B cell (primary cell): ENCODE data around the gene PRKCG. TPM values are rescaled to one million over a fixed set of nuclear protein-coding genes. Genes with fewer than 3 reads are reported as not detected.

Experiments
- ATAC-seq: fragments of 200-7000 bp; cut with Tn5 transposase; one replicate; pipeline ENCODE4 v1.10.0; 2021; ENCODE audit warnings: low read depth, mild to moderate bottlenecking, moderate number of reproducible peaks, moderate library complexity
- CTCF ChIA-PET: fragments of 350-600 bp; sonication (Branson Sonifier 250); formaldehyde crosslinking; loops from one replicate; lab custom pipeline; 2021; ENCODE audit warnings: antibody characterized with exemption, inconsistent platforms; lab: Charles Lee
- POLR2A ChIA-PET: fragments of 350-600 bp; sonication (Branson Sonifier 250); formaldehyde crosslinking; loops from one replicate; lab custom pipeline; 2021; ENCODE audit warnings: antibody characterized with exemption; lab: Charles Lee
- DNase-seq: peaks from one replicate; pipeline ENCODE4 v3.0.0; 2013
- H2AFZ ChIP-seq: 2 replicates; pipeline ENCODE4 v1.6.1; 2012; ENCODE audit warnings: mild to moderate bottlenecking, low read depth, low read length; ENCODE audit not compliant: insufficient read depth, poor library complexity, severe bottlenecking
- H3K27ac ChIP-seq, 2 donors: 1 replicate in 1 of 2; 2 replicates in 1 of 2; pipeline ENCODE4 v1.5.1; 2012 to 2013; ENCODE audit warnings: low read length in 2 of 2, mild to moderate bottlenecking in 2 of 2, moderate library complexity in 1 of 2
- H3K27me3 ChIP-seq, 4 experiments: fragments of 200-600 bp in 1 of 4; sonication (generic) in 1 of 4; replicated peaks in 1 of 4; 1 replicate in 2 of 4; 2 replicates in 2 of 4; pipeline versions ENCODE4 v1.6.1 to v1.7.0; 2013 to 2016; ENCODE audit warnings: low read length in 3 of 4, mild to moderate bottlenecking in 2 of 4, mixed read lengths in 1 of 4, moderate library complexity in 1 of 4; ENCODE audit not compliant: insufficient read depth in 4 of 4, control insufficient read depth in 3 of 4; ENCODE audit errors: control extremely low read depth in 1 of 4
- H3K36me3 ChIP-seq, 2 experiments: replicated peaks in 1 of 2; 1 replicate in 1 of 2; 2 replicates in 1 of 2; pipeline versions ENCODE4 v1.6.1 to v1.7.1; 2013; ENCODE audit warnings: low read length in 1 of 2; ENCODE audit not compliant: insufficient read depth in 2 of 2, control insufficient read depth in 1 of 2; ENCODE audit errors: control extremely low read depth in 1 of 2, extremely low read depth in 1 of 2
- H3K4me1 ChIP-seq, 2 donors: fragments of 200-600 bp in 1 of 2; sonication (generic) in 1 of 2; 1 replicate in 1 of 2; 2 replicates in 1 of 2; pipeline versions ENCODE4 v1.5.1 to v1.6.1; 2013 to 2017; ENCODE audit warnings: low read length in 2 of 2; ENCODE audit not compliant: control insufficient read depth in 2 of 2, insufficient read depth in 2 of 2
- H3K4me2 ChIP-seq: replicated peaks from 2 replicates; pipeline ENCODE3; 2012; ENCODE audit warnings: mild to moderate bottlenecking, low read depth, low read length; ENCODE audit not compliant: poor library complexity, severe bottlenecking
- H3K4me3 ChIP-seq, 5 experiments: fragments of 200-600 bp in 1 of 5; sonication (generic) in 1 of 5; 1 replicate in 3 of 5; 2 replicates in 2 of 5; pipeline versions ENCODE4 v1.5.1 to v1.7.0; 2011 to 2016; ENCODE audit warnings: low read length in 4 of 5, mild to moderate bottlenecking in 4 of 5, low read depth in 2 of 5, control low read depth in 1 of 5, moderate library complexity in 1 of 5; ENCODE audit not compliant: insufficient read depth in 1 of 5; ENCODE audit errors: control extremely low read depth in 1 of 5, extremely low read depth in 1 of 5
- H3K79me2 ChIP-seq: fragments of 200-600 bp; sonication (generic); one replicate; pipeline ENCODE4 v1.6.0; 2016; ENCODE audit warnings: low read length; ENCODE audit not compliant: control insufficient read depth, insufficient read depth
- H3K9ac ChIP-seq: fragments of 200-600 bp; sonication (generic); 2 replicates; pipeline ENCODE4 v1.6.1; 2017; ENCODE audit warnings: mild to moderate bottlenecking, low read length, moderate library complexity
- H3K9me3 ChIP-seq, 3 donors: one replicate each; pipeline versions ENCODE4 v1.6.1 to v1.7.1; 2013; ENCODE audit warnings: low read length in 2 of 3; ENCODE audit not compliant: control insufficient read depth in 2 of 3, insufficient read depth in 1 of 3; ENCODE audit errors: control extremely low read depth in 1 of 3
- H4K20me1 ChIP-seq: 2 replicates; pipeline ENCODE4 v1.6.0; 2012; ENCODE audit warnings: mild to moderate bottlenecking, low read length; ENCODE audit not compliant: insufficient read depth, control insufficient read depth, poor library complexity, severe bottlenecking
- H3K27ac Mint-ChIP-seq: one replicate; pipeline ENCODE4 v1.8.0; 2021; ENCODE audit warnings: mixed read lengths
- H3K27me3 Mint-ChIP-seq: one replicate; pipeline ENCODE4 v1.8.0; 2021; ENCODE audit warnings: mixed read lengths
- H3K4me1 Mint-ChIP-seq: one replicate; pipeline ENCODE4 v1.8.0; 2021; ENCODE audit warnings: mixed read lengths
- H3K4me3 Mint-ChIP-seq: one replicate; pipeline ENCODE4 v1.8.0; 2021; ENCODE audit warnings: mixed read lengths
- H3K9me3 Mint-ChIP-seq: one replicate; pipeline ENCODE4 v1.8.0; 2022; ENCODE audit warnings: mixed read lengths; ENCODE audit not compliant: insufficient read depth
- CTCF ChIP-seq: fragments of 200-600 bp; IDR thresholded peaks from one replicate; pipeline ENCODE4 v1.8.0; 2022; ENCODE audit warnings: antibody characterized with exemption, mild to moderate bottlenecking
- WGBS: methylation state at CpG from one replicate; pipeline ENCODE4 v1.1.5; 2013; ENCODE audit warnings: missing lambda C conversion rate; ENCODE audit not compliant: insufficient coverage; 5-methylcytosine and 5-hydroxymethylcytosine counted together
- intact Hi-C: fragments of 100-400 bp; cut with micrococcal nuclease; formaldehyde crosslinking; loops from one replicate; pipeline ENCODE4 v1.10.0; 2022
- polyA plus RNA-seq: library from polyadenylated mRNA; depleted of rRNA; stranded (reverse); fragments of >200 nt; gene quantifications from 2 replicates; pipeline ENCODE4 v1.2.3, GENCODE V29; 2012
- total RNA-seq, 2 donors: library from RNA; stranded (reverse); fragments of 120-200 nt in 1 of 2; gene quantifications; 1 replicate in 1 of 2; 2 replicates in 1 of 2; pipeline versions ENCODE4 v1.2.3 to v1.2.4, GENCODE V29; 2013 to 2022

Gene PRKCG
- total and polyA plus RNA-seq, 2 donors (not counting 1 experiment from before 2014, with no cell fraction given) = 0.31 TPM; not detected in 1

- no peak overlapping the region for H3K9ac ChIP-seq
- intact Hi-C loops = loop anchor here (10.0 kb wide), 1 partner anchor 654 kb away; the partner anchor contains the start of gene ZNF665
These were observed 32.7 kb upstream of the PRKCG start for GRCh38 chr19:53849237-53849676.

More at GRCh38 chr19:53849237-53849676, 32.7 kb upstream of the PRKCG start:
- no peak overlapping the region for H3K4me2 ChIP-seq
- Mint-ChIP-seq H3K4me1 (peaks cover 11% of the 10 kb centered on the region), H3K4me3 (no peak overlapping the region), H3K9me3 (no peaks in the 10 kb centered on the region), H3K27ac (no peak overlapping the region), H3K27me3 (peaks cover 32% of the 10 kb centered on the region)
- H3K27ac ChIP-seq = no peak overlapping the region
- 39% methylated on average over 9 of the region's 11 CpGs for WGBS
- no peak overlapping the region for H3K4me3 ChIP-seq
- CTCF ChIA-PET = no interaction called here
- H3K27me3 ChIP-seq = peaks cover 0 to 29% (median 12%) of the 10 kb centered on the region in 4 experiments
- no peak for TF ChIP-seq CTCF
- no peaks in the 10 kb centered on the region for H3K79me2 ChIP-seq
- peaks cover 12 to 23% of the 10 kb centered on the region in 2 donors for H3K4me1 ChIP-seq
- H3K9me3 ChIP-seq = peaks cover 0 to 17% (median 0%) of the 10 kb centered on the region in 3 donors
- no peak for ATAC-seq
- DNase-seq = no peak
- no peaks in the 10 kb centered on the region for H3K36me3 ChIP-seq
- no peak overlapping the region for H2AFZ ChIP-seq
- no peaks in the 10 kb centered on the region for H4K20me1 ChIP-seq
- POLR2A ChIA-PET = interaction anchor here (0.8 kb wide), 1 partner anchor 10 kb away, joined by 4 read pairs; no protein-coding TSS in a partner anchor
